ENCODE results near the gene MCTP1.

DNA sequence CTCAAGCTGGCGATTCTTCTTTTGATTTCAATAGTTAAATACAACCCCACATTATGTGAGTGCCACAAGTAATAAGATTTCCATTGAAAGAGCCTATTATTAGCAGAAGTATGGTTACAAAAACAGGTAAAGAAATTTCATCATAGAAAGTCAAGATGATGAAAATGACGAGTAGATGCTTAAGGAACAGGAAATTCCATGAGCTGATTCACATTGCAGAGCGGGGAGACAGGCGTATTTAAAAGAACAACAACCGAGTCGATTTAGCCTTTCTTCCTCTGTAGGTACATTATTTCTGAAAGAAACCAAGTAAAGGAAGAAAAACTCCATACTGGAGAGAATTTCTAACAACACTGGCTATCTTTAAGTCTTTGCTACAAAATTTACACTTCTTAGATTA is 356.0 kb downstream of the MCTP1 start:
- no peak for TF ChIP-seq TARDBP (IDR thresholded peaks at IDR 0.05)
- TF ChIP-seq BHLHE40 (IDR thresholded peaks at IDR 0.05; ENCODE audit: borderline replicate concordance) = no peak
- TF ChIP-seq CTBP1 (IDR thresholded peaks at IDR 0.05; ENCODE audit: borderline replicate concordance) = no peak
